ENCODE data around the gene MICALL2.

Gene MICALL2

DNA sequence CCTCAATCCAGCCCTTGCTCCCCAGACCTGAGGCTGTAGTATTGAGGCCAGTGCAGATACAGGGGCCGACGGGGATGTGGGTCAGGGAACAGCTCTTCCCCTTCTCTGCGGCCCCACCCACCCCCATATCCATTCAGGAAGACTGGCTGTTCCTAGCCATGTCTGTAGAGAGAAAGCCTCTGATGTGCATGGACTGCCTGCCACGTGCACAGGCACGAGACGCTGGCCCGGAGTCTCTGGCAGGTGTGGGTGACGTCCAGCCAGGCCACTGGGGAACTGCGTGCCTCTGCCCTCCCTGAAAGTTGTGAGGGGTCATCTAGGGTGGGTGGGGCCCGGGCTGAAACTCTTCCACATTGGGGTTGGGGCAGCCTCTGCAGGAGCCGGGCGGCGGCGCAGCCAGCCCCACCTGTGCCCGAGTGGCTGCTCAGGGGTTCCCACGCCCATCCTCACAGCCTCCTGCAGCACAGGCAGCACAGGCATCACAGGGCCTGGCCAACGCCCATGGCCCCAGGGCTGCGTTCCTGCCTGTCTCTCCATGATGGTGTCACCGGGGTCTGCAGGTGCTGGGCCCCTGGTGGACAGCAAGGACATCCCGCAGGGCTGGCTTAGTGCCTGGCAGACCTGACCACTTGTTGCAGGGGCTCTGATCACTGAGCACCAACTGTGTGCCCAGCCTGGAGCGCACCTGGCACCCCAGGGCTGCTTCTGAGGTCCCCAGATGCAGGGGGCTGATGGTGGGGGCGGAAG, 27.5 kb downstream of the MICALL2 start:
- no peak for DNase-seq

DNA sequence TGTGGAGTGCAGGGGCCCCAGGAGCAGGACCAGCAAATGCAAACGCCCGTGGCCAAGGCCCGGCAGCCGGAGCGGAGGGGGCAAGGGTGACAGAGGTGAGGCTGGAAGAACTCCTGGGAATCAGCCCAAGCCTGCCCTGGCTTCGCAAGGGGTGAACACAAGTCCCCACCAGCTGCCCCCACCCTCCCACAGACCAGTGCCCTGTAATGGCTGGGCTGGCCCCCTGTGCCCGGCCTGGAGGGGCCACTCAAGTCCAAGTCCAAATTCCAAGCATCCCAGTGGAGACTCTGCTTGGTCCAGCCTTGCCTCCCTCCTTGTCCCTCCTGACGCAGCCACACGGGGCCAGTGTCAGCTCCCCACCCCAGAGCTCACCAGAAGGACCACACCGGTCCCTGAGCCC, 28.0 kb downstream of the MICALL2 start:
- DNase-seq: no peak

DNA sequence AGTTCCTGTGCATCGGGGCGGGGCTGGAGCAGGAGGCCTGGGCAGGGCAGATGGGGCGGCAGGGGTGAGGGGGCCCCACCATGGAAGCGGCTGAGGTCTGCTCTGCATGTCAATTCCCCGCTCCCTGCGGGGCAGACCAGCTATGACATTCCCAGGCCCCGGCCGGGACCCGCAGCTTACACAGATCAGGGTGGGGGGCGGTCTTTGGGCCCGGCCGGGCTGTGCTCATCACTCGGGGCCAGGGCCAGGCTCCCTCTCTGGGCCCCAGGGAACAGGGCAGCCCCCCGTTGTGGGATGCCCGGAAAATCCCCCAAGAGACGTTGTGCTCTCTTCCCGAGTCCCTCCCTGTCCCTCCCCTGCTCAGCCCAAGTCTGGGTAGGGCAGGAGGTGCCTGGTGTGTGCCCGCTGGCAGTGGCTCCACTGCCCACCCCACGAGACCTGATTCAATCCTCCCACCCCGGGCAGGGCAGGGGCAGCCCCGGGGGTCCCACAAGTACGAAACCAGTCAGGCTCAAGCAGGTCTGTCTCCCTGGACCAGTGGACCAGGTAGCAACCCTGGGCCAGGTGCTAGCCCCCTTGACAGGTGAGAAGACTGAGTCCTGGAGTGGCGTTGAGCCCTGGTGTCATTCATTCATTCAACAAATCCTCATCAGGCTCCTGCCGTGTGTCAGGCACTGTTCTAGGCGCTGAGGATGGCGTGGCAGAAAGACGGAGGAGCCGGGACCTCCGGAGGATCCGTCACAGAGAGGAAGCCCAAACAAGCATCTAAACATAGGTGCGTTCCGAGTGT, 29.0 kb downstream of the MICALL2 start:
- no peak for DNase-seq

DNA sequence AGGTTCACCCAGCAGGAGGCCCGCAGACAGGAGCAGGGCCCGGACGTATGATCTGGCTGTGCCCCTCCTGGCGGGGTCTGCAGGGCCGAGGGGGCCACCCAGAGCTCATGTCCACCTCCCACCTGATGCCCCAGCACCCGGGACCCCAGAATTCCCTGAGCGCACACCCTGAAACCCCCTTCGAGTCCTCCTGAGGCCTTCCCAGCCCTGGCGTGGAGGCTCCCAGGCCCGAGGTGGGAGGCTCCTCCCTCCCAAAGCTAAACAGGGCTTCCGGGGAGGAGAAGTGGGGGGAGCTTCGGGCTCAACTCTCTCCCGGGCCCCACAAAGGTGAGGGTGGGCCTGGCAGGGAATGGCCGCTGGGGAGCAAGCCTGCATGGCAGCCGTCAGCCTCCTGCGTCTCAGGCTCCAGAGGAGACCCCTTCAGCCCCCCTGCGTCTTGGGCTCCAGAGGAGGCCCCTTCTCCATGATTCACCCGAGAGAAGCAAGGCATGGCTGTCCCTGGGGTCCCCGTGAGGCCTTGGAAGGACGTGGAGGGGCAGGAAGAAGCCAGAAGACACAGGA, 30.2 kb downstream of the MICALL2 start:
- DNase-seq: no peak

DNA sequence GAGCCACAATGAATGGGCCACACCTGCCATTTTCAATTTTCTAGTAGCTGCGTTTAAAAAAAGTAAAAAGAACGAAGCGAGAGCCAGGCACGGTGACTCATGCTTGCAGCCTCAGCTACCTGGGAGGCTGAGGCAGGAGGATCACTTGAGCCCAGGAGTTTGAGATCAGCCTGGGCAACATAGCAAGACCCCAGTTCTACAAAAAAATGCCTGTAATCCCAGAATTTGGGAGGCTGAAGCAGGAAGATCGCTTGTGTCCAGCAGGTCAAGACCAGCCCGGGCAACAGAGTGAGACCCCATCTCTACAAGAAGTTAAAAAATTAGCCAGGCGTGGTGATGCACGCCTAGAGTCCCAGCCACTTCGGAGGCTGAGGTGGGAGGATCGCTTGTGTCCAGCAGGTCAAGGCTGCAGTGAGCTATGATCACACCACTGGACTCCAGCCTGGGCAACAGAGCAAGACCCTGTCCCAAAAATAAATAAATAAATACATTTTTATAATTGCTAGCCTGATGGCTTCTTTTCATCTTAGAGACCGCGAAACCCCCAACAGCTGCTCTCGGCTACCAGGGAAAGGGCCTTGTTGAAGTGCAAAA, 32.1 kb downstream of the MICALL2 start:
- DNase-seq: no peak

DNA sequence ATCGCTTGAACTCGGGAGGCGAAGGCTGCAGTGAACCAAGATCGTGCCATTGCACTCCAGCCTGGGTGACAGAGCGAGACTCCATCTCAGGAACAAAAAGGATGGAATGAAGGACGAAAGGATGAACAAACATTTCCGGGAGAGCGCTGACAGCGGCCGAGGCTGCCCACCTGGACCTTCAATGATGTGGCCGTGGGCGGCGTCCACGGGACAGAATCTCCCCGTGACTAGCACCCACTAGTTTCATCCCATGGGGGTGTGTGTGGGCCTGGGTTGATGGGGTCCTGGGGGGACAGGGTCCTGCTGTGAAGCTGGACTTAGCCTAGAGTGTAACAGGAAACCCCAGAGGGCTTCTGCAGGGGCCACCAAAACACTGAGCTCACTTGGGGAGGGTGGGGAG, 32.8 kb downstream of the MICALL2 start:
- no peak for DNase-seq

DNA sequence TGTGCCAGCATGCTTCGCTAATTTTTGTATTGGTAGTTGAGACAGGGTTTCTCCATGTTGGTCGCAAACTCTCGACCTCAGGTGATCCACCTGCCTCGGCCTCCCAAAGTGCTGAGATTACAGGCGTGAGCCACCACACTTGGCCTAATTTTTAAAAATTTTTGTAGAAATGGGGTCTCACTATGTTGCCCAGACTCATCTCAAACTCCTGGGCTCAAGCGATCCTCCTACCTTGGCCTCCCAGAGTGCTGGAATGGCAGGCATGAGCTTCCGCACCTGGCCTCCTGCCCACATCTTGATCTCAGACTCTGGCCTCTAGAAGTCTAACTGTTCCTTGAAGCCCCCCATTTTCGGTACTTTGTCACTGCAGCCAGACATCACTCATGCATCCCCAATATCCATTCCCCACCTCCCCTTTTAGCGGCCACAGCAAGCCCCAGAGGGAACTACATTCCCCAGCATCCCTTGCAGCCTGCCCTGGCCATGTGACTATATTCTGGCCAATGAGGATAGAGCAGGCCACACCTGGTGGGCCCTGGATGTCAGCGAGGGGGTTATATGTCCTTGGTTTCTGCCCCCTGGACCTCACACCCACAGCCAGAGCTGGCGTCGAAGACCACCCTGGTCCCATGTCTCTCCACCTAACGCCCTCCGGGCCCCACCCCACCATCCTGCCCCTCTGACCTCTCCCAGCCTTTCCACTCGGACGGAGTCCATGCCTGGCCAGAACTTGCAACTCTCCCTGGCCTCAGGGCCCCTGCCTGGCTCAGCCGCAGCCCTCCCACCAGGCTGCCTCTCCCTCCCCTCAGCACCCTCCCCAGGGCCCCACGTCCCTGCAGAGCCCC, 33.8 kb downstream of the MICALL2 start:
- no peak for DNase-seq

DNA sequence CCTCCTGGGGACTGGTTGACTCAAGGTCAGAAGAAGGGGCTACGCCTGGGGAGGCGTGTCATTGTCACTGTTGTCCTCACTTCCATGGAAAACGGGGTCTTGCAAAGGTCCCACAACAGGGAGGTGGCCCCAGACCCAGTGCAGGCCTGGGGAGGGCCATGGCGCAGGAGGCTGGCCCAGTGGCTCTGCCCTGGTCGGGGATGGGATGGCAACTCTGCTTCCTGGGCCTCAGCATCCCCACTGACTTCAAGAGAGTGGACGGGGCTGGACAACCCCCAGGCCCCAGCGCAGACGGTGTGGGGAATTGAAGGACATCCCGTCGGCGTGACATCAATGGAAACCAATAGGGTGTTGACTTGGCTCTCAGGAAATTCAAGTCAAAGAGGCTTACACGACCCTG, 35.2 kb downstream of the MICALL2 start:
- DNase-seq: no peak

DNA sequence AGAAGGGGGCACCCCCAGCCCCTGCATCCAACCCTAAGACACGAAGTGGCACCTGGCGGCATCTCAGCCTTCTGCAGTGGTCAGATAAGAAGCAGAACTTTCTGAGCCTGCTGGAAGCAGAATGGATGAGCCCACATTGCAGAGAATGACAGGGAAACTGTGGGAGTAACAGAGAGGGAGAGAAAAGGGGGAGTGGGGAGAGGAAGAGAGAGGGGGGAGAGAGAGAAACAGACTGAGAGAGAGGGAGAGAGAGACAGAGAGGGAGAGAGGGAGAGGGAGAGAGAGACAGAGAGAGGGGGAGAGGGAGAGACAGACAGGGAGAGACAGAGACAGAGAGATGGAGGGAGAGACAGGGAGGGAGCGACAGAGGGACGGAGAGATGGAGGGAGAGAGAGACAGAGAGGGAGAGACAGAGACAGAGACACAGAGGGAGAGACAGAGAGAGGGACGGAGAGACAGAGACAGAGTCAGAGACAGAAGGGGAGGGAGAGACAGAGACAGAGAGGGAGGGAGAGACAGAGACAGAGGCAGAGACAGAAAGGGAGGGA, 35.9 kb downstream of the MICALL2 start:
- DNase-seq: no peak

DNA sequence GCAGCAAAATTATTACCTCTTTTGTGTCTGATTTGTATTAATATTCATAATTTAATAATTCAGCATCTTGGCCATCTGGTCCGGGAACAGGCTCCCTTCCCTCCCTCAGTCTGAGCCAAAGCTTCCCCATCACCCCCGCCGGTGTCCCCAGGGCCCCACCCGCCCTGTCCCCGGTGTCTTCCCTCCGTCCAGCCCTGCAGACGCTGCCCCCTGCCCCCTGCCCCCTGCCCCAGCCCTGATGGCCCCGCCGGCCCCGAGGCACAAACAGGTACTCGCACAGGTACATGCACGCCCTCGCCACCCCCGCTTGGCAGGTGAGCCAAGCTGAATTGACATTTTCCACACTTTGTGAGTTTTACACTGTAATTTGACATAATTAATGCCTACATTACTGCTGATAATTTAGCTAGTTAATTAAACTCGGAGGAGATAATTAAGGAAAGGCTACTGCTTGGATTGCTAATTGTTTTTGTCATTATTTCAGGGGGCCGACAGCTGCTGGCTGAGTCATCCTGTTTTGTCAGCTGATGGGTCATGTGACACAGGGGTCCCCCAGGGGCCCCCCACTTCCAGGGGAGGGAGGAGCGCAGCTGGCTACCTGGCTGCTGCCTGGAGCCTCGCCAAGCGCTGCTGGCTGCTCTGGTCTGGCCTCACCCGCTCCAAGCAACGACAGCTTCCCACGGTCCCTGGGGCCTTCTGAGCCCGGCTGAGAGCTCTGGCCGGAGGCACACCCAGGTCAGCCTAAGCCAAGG, 36.6 kb downstream of the MICALL2 start:
- DNase-seq: no peak

DNA sequence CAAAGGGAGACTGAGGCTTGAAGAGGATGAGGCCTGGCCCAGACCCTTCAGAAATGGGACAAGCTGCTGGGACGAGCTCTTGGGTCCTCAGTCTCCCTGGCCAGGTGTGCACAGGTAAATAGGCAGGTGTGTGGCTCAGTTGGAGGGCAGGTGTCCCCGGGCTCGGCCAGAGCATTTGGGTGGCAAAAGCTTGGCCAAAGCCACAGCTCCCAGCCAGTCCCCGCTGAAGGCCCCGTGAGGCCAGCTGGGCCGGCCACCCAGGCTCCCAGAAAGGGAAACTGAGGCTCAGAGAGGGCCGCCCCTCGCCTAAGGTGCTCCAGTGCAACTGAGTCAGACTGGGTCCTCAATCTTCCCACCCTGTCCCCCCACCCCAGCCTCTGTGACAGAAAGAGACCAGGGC, 37.3 kb downstream of the MICALL2 start:
- DNase-seq: no peak

DNA sequence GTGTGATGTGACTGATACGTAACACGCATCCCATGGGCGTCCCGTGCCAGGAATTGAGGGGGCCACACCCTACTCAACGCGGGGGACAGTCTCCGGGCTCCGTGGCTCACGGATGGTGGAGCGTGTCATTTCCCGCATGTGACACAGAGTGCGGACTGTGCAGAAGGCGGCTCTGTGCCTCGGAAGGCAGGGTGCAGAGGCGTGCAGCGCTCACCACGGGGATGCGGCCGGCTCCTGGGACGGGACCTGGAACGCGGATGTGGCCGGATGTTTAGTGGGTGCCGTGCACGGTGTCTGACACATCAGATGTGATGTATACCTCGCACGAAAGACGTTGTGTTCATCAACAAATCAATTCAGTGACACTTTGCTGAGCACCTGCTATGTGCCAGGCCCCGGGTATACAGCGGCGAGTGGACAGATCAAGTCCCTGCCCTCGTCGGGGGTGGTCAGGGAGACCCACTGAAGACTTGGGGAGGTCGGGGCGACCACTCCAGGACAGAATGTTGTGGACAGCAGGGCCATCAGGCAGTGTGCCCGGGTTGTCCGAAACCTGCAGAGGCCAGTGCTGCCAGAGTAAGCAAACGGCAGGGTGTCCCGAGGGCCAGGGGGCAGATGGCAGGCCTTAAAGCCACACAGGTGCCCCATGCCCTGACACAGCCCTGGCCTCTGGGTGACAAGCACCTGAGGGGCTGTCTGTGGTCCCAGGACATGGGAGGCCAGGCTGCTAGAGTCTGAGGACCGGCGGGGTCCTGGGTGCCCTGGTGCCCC, 38.1 kb downstream of the MICALL2 start:
- no peak for DNase-seq

DNA sequence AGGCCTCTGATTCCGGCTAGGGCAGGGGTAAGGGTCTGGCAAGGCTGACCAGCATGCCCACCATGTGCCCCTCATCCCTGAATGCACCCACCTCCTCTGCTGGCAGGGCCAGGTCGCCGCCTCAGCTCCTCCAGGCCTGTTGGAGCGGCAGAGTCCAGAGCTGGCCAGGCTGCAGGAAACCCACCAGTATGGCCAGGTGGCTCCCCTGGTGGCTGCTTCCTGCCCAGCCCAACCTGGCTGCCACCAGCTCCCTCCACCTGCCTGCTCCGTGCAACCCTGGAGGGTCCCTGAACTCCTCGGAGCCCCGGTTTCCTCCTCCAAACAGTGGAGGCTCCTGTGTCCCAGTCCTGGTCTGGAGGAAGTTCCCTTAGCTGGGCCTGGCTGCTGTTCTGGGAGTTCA, 39.6 kb downstream of the MICALL2 start:
- no peak for DNase-seq

DNA sequence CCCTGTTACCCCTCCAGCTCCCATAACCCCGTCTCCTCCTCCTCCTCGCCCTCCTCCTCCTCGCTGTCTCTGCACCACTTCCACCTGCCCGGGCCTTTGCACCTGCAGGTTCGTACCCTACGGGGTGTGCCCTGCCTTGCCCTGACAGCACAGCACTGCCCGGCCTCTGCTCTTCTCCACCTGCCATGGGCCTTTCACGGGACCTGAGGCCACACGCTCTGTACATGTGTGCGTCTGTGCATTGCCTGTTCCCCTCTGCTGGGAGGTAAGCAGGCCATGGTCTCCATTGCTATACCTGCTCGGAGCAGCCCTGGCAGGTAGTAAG, 40.0 kb downstream of the MICALL2 start:
- no peak for DNase-seq

DNA sequence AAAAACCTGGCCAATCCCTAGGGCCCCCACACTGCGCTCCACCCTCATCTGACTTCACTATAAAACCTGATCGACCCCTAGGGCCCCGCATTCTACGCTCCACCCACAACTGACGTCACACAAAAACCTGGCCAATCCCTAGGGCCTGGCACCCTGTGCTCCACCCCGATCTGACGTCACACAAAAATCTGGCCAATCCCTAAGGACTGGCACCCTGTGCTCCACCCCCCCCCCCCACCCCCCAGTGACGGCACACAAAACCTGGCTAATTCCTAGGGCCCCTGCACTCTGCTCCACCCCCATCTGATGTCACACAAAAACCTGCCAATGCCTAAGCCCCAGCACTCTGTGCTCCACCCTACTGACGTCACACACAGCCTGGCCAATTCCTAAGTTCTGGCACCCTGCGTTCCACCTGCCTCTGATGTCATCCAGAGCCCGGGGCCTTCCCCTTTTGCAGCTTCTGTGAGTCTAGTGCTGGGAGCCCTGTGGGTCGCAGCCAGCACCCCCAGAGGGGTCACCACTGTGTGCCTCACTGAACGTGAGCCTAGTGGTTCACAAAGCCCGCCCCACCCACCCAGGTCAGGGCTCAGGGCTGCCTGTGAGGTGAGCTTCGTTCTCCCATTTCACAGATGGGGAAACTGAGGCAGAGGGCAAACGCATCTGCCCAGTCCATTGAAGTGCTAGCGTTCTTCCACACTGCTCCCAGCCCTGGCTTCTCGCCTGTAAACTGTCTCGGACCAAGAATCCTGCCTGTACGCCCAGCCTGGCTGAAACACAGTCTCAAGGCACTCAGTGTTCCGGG, 40.6 kb downstream of the MICALL2 start:
- no peak for DNase-seq

DNA sequence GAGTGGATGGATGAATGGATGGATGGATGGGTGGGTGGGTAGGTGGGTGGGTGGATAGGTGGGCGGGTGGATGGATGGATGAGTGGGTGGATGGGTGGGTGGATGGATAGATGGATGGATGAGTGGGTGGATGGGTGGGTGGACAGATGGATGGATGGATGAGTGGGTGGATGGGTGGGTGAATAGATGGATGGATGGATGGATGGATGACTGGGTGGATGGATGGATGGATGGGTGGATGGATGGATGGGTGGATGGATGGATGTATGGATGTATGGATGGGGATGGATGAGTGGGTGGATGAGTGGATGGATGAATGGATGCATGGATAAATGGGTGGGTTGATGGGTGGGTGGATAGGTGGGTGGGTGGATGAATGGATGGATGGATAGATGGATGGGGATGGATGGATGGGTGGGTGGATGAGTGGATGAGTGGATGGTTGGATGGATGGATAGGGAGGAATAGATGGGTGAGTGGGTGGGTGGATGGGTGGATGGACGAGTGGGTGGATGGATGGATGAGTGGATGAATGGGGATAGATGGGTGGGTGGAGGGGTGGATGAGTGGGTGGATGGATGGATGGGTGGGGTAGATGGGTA, 43.8 kb downstream of the MICALL2 start:
- DNase-seq: no peak

DNA sequence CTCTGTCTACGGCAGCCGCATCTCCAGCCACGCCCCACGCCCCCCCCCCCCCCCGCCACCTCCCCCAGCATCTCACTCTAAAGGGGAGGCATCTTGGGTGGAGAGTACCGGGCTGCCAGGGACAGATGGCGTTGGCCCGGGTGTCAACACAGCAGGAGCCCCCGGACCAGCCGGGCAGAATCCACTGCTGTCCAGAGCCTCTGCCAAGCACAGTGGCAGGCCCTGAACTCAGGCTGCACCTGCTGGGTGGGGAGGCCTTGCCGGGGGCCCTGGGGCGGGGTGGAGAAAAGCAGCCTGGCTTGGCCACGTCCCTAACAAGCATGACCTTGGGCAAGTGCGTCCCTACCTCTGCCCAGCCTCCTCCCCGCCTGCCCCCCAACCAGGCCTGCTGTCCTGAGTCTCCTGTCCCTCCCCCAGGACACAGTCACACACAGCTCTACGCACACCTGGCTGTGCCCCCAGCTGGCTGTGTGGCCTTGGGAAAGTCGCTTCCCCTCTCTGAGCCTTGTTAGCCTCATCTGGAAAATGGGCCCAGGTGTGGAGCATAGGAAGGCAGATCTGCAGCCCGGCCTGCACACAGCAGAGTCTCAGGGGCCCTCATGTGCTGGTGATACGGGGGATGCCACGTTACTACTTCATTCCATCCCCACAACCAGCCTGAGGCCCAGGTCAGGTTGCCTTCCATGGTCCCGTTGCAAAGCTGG, 45.2 kb downstream of the MICALL2 start:
- peak; percentile 51 for DNase-seq

DNA sequence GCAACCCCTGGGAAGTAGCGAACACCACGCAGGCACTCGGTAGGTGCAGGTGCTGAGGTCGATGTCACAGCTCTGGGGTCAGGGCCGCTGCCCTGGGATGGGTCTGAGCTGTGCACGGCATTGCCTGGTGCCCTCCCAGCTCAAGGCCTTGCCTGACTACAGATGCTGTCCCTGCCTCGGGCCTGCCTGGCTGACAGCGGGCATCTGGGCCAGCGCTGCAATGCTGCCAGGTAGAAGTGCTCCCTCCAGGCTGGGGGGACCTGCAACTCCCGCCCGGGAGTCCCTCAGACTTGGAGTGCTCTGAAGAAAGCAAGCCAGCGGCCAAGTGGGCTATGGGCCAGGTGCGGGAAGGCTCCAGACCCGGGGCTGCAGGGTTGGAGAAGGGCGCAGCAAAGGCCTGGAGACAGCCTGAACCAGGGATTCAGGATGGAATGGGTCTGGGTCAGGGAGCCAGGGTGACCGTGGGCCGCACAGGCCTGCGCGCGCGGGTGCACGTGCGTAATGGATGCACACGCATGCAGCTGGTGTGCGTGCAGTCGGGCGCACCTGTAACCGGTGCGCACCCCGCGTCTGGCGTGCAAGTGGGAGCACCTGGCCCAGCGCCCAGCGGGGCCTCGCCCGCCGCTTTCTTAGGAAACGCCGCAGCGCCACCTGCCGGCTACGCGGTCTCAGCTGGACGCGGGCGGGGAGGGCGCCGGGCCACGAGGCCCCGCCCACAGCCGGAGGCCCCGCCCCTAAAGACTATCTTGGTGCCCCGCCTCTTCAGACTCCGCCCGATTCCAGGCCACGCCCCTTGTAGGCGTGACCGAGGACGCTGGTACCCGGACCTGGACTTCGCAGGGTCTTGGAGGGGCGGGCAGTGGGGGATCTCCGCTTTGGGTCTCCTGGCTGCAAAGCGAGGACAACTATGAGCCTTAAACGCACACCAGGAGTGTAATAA, 46.7 kb downstream of the MICALL2 start:
- peak; percentile 83 for DNase-seq
